ENCODE data around the gene BTK.

DNA sequence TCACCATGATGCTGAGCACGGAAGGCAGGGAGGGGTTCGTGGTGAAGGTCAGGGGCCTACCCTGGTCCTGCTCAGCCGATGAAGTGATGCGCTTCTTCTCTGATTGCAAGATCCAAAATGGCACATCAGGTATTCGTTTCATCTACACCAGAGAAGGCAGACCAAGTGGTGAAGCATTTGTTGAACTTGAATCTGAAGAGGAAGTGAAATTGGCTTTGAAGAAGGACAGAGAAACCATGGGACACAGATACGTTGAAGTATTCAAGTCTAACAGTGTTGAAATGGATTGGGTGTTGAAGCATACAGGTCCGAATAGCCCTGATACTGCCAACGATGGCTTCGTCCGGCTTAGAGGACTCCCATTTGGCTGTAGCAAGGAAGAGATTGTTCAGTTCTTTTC, 26.0 kb upstream of the BTK start:
- TF ChIP-seq POLR2A (IDR thresholded peaks at IDR 0.05): no peak
- TF ChIP-seq, protein P1, sequence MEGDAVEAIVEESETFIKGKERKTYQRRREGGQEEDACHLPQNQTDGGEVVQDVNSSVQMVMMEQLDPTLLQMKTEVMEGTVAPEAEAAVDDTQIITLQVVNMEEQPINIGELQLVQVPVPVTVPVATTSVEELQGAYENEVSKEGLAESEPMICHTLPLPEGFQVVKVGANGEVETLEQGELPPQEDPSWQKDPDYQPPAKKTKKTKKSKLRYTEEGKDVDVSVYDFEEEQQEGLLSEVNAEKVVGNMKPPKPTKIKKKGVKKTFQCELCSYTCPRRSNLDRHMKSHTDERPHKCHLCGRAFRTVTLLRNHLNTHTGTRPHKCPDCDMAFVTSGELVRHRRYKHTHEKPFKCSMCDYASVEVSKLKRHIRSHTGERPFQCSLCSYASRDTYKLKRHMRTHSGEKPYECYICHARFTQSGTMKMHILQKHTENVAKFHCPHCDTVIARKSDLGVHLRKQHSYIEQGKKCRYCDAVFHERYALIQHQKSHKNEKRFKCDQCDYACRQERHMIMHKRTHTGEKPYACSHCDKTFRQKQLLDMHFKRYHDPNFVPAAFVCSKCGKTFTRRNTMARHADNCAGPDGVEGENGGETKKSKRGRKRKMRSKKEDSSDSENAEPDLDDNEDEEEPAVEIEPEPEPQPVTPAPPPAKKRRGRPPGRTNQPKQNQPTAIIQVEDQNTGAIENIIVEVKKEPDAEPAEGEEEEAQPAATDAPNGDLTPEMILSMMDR (IDR thresholded peaks at IDR 0.05): no peak

Measured in adrenal gland (tissue), 5 donors.